Sigmoid colon (tissue), 4 donors: ENCODE measurements around the gene NUDT3.

Experiments
- EP300 ChIP-seq, 4 donors: sonication (generic); formaldehyde crosslinking; IDR thresholded peaks; one replicate each; pipeline ENCODE4 v1.6.1; 2017; ENCODE audit warnings: antibody characterized with exemption in 4 of 4
- POLR2A ChIP-seq, 2 donors: fragments of 450-650 bp; IDR thresholded peaks; one replicate each; pipeline ENCODE4 v1.6.1; 2016; ENCODE audit warnings: antibody characterized with exemption in 2 of 2, mild to moderate bottlenecking in 2 of 2, moderate library complexity in 2 of 2
- TF ChIP-seq, protein P1 (sequence below), 4 experiments: fragments of 450-650 bp in 3 of 4; fragments of 200-600 bp in 1 of 4; IDR thresholded peaks; one replicate each; pipeline ENCODE4 v1.5.1; 2016 to 2019; ENCODE audit warnings: antibody characterized with exemption in 4 of 4, mild to moderate bottlenecking in 3 of 4, moderate library complexity in 2 of 4

DNA sequence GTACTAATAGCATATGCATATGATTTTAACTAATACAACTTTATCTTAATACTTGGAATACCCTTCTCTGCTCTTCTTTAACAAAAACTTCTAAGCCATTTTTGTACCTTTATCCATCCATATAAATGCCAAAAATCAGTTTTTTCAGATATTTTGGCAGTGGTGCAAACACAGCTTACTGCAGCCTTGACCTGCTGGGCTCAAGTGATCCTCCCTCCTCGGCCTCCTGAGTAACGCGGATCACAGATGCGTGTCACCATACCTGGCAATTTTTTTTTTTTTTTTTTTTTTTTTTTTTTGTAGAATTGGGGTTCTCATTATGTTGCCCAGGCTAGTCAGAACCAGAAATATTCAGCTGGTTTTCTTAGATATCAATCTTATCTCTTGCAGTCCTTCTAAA lies 89.5 kb downstream of the NUDT3 start:
- no peak for TF ChIP-seq POLR2A (IDR thresholded peaks at IDR 0.05)
- no peak for TF ChIP-seq EP300 (IDR thresholded peaks at IDR 0.05)
- TF ChIP-seq, protein P1, sequence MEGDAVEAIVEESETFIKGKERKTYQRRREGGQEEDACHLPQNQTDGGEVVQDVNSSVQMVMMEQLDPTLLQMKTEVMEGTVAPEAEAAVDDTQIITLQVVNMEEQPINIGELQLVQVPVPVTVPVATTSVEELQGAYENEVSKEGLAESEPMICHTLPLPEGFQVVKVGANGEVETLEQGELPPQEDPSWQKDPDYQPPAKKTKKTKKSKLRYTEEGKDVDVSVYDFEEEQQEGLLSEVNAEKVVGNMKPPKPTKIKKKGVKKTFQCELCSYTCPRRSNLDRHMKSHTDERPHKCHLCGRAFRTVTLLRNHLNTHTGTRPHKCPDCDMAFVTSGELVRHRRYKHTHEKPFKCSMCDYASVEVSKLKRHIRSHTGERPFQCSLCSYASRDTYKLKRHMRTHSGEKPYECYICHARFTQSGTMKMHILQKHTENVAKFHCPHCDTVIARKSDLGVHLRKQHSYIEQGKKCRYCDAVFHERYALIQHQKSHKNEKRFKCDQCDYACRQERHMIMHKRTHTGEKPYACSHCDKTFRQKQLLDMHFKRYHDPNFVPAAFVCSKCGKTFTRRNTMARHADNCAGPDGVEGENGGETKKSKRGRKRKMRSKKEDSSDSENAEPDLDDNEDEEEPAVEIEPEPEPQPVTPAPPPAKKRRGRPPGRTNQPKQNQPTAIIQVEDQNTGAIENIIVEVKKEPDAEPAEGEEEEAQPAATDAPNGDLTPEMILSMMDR (IDR thresholded peaks at IDR 0.05), result no peak
